Tibial nerve (tissue), 4 donors: ENCODE results near the gene PLPPR3.

Experiments
- EP300 ChIP-seq, 2 donors: sonication (generic); formaldehyde crosslinking; IDR thresholded peaks; one replicate each; pipeline ENCODE4 v1.6.1; 2017; ENCODE audit warnings: antibody characterized with exemption in 2 of 2, mild to moderate bottlenecking in 1 of 2
- POLR2A ChIP-seq, 2 donors: fragments of 450-650 bp; IDR thresholded peaks; one replicate each; pipeline ENCODE4 v1.6.1; 2017; ENCODE audit warnings: antibody characterized with exemption in 2 of 2, mild to moderate bottlenecking in 2 of 2, moderate library complexity in 2 of 2
- TF ChIP-seq, protein P1 (sequence below), 5 experiments: fragments of 200-600 bp in 3 of 5; fragments of 450-650 bp in 2 of 5; sonication (generic) in 3 of 5; IDR thresholded peaks; one replicate each; pipeline ENCODE4 v1.5.1; 2016 to 2019; ENCODE audit warnings: antibody characterized with exemption in 5 of 5, mild to moderate bottlenecking in 3 of 5, moderate library complexity in 2 of 5

DNA sequence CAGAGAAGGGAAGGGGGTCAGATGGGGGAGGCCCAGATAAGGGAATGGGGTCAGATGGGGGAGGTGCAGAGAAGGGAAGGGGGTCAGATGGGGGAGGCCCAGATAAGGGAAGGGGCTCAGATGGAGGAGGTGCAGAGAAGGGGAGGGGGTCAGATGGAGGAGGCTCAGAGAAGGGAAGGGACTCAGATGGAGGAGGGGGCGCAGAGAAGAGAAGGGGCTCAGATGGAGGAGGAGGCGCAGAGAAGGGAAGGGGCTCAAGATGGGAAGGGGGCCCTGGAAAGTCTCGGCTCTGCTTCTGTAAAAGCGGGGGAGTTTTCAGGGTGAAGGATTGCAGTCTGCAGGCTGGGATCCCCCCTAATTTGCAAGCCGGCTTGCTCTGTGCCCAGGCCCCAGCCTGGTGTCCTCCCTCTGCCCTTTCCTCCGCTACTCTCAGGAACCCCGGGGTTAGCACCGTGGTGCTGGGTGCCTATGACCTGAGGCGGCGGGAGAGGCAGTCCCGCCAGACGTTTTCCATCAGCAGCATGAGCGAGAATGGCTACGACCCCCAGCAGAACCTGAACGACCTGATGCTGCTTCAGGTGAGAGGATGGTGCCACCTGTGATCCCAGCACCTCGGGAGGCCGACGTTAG is 7.5 kb upstream of the PLPPR3 start:
- TF ChIP-seq, protein P1, sequence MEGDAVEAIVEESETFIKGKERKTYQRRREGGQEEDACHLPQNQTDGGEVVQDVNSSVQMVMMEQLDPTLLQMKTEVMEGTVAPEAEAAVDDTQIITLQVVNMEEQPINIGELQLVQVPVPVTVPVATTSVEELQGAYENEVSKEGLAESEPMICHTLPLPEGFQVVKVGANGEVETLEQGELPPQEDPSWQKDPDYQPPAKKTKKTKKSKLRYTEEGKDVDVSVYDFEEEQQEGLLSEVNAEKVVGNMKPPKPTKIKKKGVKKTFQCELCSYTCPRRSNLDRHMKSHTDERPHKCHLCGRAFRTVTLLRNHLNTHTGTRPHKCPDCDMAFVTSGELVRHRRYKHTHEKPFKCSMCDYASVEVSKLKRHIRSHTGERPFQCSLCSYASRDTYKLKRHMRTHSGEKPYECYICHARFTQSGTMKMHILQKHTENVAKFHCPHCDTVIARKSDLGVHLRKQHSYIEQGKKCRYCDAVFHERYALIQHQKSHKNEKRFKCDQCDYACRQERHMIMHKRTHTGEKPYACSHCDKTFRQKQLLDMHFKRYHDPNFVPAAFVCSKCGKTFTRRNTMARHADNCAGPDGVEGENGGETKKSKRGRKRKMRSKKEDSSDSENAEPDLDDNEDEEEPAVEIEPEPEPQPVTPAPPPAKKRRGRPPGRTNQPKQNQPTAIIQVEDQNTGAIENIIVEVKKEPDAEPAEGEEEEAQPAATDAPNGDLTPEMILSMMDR (IDR thresholded peaks at IDR 0.05), result no peak
- TF ChIP-seq POLR2A (IDR thresholded peaks at IDR 0.05) (no peak), EP300 (IDR thresholded peaks at IDR 0.05) (no peak)
